K562 (cell line): ENCODE data around the gene ZMYND15. TPM values are rescaled to one million over a fixed set of nuclear protein-coding genes. Genes with fewer than 3 reads are reported as not detected.
A peak's percentile ranks its signal among the peaks of the same experiment; 100 is the strongest.

Source experiments
- EP400 ChIP-seq: fragments of 450-650 bp; IDR thresholded peaks from 2 replicates; pipeline ENCODE4 v1.6.1; 2017; ENCODE audit warnings: antibody characterized with exemption, mild to moderate bottlenecking, moderate library complexity
- FOSL1 ChIP-seq: fragments of 200-800 bp; sonication (Bioruptor generic); conservative IDR thresholded peaks from 2 replicates; pipeline ENCODE4 v1.6.1; 2016; ENCODE audit warnings: missing genetic modification characterization, missing compliant biosample characterization
- MYBL2 ChIP-seq, 2 experiments: fragments of 450-650 bp in 1 of 2; sonication (generic) in 1 of 2; formaldehyde crosslinking in 1 of 2; IDR thresholded peaks; 2 replicates each; pipeline versions ENCODE4 v1.6.1 to v1.8.1; 2017 to 2022; ENCODE audit warnings: borderline replicate concordance in 1 of 2, inconsistent platforms in 1 of 2, low read depth in 1 of 2, mild to moderate bottlenecking in 1 of 2, missing genetic modification reagents in 1 of 2, moderate library complexity in 1 of 2
- PBX2 ChIP-seq, 2 experiments: IDR thresholded peaks in 1 of 2; conservative IDR thresholded peaks in 1 of 2; 2 replicates each; pipeline ENCODE4 v1.6.1; 2016; ENCODE audit warnings: low read depth in 2 of 2, mild to moderate bottlenecking in 1 of 2, missing compliant biosample characterization in 1 of 2, missing genetic modification characterization in 1 of 2, moderate library complexity in 1 of 2
- PHB2 ChIP-seq: fragments of 450-650 bp; IDR thresholded peaks from 2 replicates; pipeline ENCODE4 v1.6.1; 2017; ENCODE audit warnings: low read depth
- RREB1 ChIP-seq: fragments of 250-450 bp; sonication (Bioruptor Pico); IDR thresholded peaks from 2 replicates; pipeline ENCODE4 v1.4.0; 2020
- USF2 ChIP-seq: sonication (generic); formaldehyde crosslinking; IDR thresholded peaks from 2 replicates; pipeline ENCODE4 v1.5.0; 2020; ENCODE audit warnings: missing genetic modification reagents
- YY1 ChIP-seq, 3 experiments: IDR thresholded peaks; 2 replicates each; pipeline ENCODE4 v1.6.1; 2011; ENCODE audit warnings: low read length in 2 of 3, mild to moderate bottlenecking in 2 of 3, moderate library complexity in 2 of 3, borderline replicate concordance in 1 of 3, control low read depth in 1 of 3, low read depth in 1 of 3; ENCODE audit not compliant: insufficient read depth in 3 of 3, insufficient replicate concordance in 2 of 3, control insufficient read depth in 1 of 3, insufficient read length in 1 of 3; ENCODE audit errors: extremely low read depth in 1 of 3
- ZBTB1 ChIP-seq: sonication (generic); formaldehyde crosslinking; IDR thresholded peaks from 2 replicates; pipeline ENCODE4 v1.8.1; 2023; ENCODE audit warnings: missing genetic modification reagents, low read depth, mild to moderate bottlenecking, borderline replicate concordance
- ZMIZ1 ChIP-seq, 2 experiments: fragments of 150-350 bp in 1 of 2; IDR thresholded peaks; 2 replicates each; pipeline ENCODE4 v1.6.1; 2012 to 2016; ENCODE audit warnings: low read depth in 2 of 2, low read length in 2 of 2, mild to moderate bottlenecking in 1 of 2, moderate library complexity in 1 of 2
- polyA plus RNA-seq, 8 experiments: library from polyadenylated mRNA; depleted of rRNA in 4 of 8; stranded (reverse) in 5 of 8; unstranded in 3 of 8; fragments of >200 nt; fragmentation: Nextera tagmentation in 2 of 8; fragmentation: Illumina TruSeq in 1 of 8; extraction: Ambion mirVana in 2 of 8; extraction: Trizol in 1 of 8; gene quantifications; 2 replicates each; pipeline versions ENCODE4 v1.2.1 to v1.2.3, GENCODE V29; 2011 to 2014; ENCODE audit warnings: inconsistent platforms in 1 of 8, missing spikeins in 1 of 8
- total RNA-seq, 7 experiments: library from RNA; depleted of rRNA in 6 of 7; stranded (reverse); fragments of >200 nt in 6 of 7; fragmentation: Illumina TruSeq in 2 of 7; extraction: Trizol in 2 of 7; gene quantifications; 2 replicates each; pipeline versions ENCODE4 v1.2.1 to v1.2.3, GENCODE V29; 2011 to 2021; ENCODE audit warnings: low replicate concordance in 1 of 7

The ZMYND15 gene
- total and polyA plus RNA-seq, 9 of the 15 experiments (the other 6 are each of a cell fraction or from before 2014, with no cell fraction given), result 0.09 TPM; not detected in 8

GRCh38 chr17:4735876-4736651, 3.6 kb upstream of the ZMYND15 start (continued):
- TF ChIP-seq PBX2 (CRISPR knock-in tag; IDR thresholded peaks at IDR 0.05; ENCODE audit: low read depth) (no peak), PBX2 (tag; conservative IDR thresholded peaks at IDR 0.05; ENCODE audit: low read depth) (0 out of 2 replicates have a peak, but pooled peaks have one; percentile 20), YY1 (IDR thresholded peaks at IDR 0.05; ENCODE audit: borderline replicate concordance in 1 of 3, control insufficient read depth in 1 of 3, extremely low read depth in 1 of 3, insufficient read depth in 3 of 3, insufficient read length in 1 of 3, insufficient replicate concordance in 2 of 3, low read depth in 1 of 3, low read length in 2 of 3) (peak in 1 of 3 experiments; percentile 14), RREB1 (CRISPR knock-in tag) (no peak), FOSL1 (tag) (peak; percentile 41; the same call in 1 of the 2 replicates), ZMIZ1 (IDR thresholded peaks at IDR 0.05; ENCODE audit: low read depth in 2 of 2, low read length in 2 of 2) (no peak), ZBTB1 (no peak), PHB2 (no peak), EP400 (no peak), MYBL2 (IDR thresholded peaks at IDR 0.05; ENCODE audit: low read depth) (no peak), MYBL2 (CRISPR knock-in tag; IDR thresholded peaks at IDR 0.05; ENCODE audit: borderline replicate concordance) (no peak), USF2 (no peak)
